ENCODE data around the gene BACH2. TPM values are rescaled to one million over a fixed set of nuclear protein-coding genes. Genes with fewer than 3 reads are reported as not detected.

Gene BACH2
- total RNA-seq, 1 donor from 2014 or later = 90.4 TPM

- no peaks in the 10 kb centered on the region for H3K9me3 Mint-ChIP-seq
- CTCF ChIA-PET = interaction anchor here (9.4 kb wide), 1 partner anchor 540 kb away, joined by 260 read pairs; no protein-coding TSS in a partner anchor
- peaks cover 84% of the 10 kb centered on the region for H3K36me3 Mint-ChIP-seq (ENCODE audit: low read depth)
- H3K27ac Mint-ChIP-seq = no peak overlapping the region
- DNase-seq (no peak), ATAC-seq (ENCODE audit: low read depth) (no peak)
- no peak for TF ChIP-seq CTCF (IDR thresholded peaks at IDR 0.05)
- no peaks in the 10 kb centered on the region for H3K27me3 Mint-ChIP-seq
- H3K4me1 Mint-ChIP-seq = peaks cover 6% of the 10 kb centered on the region
- H3K4me3 Mint-ChIP-seq = no peak overlapping the region
- POLR2A ChIA-PET = no interaction called here
- intact Hi-C loops (cut with micrococcal nuclease) = no loop called here
These were observed 358.6 kb downstream of the BACH2 start for GRCh38 chr6:89938014-89938413.

DNA sequence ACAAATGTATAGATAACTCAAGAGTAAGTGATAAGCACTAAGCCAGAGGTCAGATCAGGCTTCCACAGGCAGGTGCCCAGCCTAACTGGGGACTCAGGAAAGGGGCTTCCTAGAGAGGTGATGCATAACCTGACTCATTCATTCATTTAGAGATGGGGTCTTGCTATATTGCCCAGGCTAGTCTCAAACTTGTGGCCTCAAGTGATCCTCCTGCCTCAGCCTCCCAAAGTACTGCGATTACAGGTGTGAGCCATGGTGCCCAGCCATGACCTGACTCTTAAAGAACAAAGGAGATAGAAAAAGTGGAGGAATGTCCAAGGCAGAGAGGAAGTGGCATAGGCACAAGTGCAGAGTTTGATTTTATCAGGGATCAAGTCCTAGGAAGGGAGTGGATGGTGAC is 360.5 kb downstream of the BACH2 start:
- TF ChIP-seq CTCF (IDR thresholded peaks at IDR 0.05) = no peak

GRCh38 chr6:89934685-89935366 is 361.8 kb downstream of the BACH2 start:
- Mint-ChIP-seq H3K27ac (no peak overlapping the region), H3K9me3 (no peaks in the 10 kb centered on the region), H3K27me3 (no peaks in the 10 kb centered on the region), H3K36me3 (ENCODE audit: low read depth) (peaks cover 91% of the 10 kb centered on the region), H3K4me3 (no peak overlapping the region), H3K4me1 (no peaks in the 10 kb centered on the region)
- intact Hi-C loops (cut with micrococcal nuclease) = no loop called here
- TF ChIP-seq CTCF (IDR thresholded peaks at IDR 0.05) = no peak
- DNase-seq = no peak
- ChIA-PET POLR2A (no interaction called here), CTCF (no interaction called here)
- ATAC-seq (ENCODE audit: low read depth) = no peak

More for the DNA sequence above, 360.5 kb downstream of the BACH2 start:
- intact Hi-C loops (cut with micrococcal nuclease) = no loop called here
- Mint-ChIP-seq H3K4me1 (peaks cover 4% of the 10 kb centered on the region), H3K27ac (peak overlapping the region; percentile 13), H3K27me3 (no peaks in the 10 kb centered on the region), H3K36me3 (ENCODE audit: low read depth) (peaks cover 88% of the 10 kb centered on the region), H3K4me3 (no peak overlapping the region), H3K9me3 (no peaks in the 10 kb centered on the region)
- ChIA-PET POLR2A (no interaction called here), CTCF (interaction anchor here (1.5 to 9.4 kb wide), 2 partner anchors 116 to 541 kb away, joined by 3 to 260 read pairs; no protein-coding TSS in a partner anchor)
- DNase-seq (no peak), ATAC-seq (ENCODE audit: low read depth) (no peak)

GRCh38 chr6:89932245-89932802 is 364.3 kb downstream of the BACH2 start:
- intact Hi-C loops (cut with micrococcal nuclease) = no loop called here
- Mint-ChIP-seq H3K4me3 (no peak overlapping the region), H3K27me3 (no peaks in the 10 kb centered on the region), H3K9me3 (no peaks in the 10 kb centered on the region), H3K36me3 (ENCODE audit: low read depth) (peaks cover 96% of the 10 kb centered on the region), H3K27ac (no peak overlapping the region), H3K4me1 (peaks cover 17% of the 10 kb centered on the region)
- ChIA-PET POLR2A (no interaction called here), CTCF (no interaction called here)
- ATAC-seq (ENCODE audit: low read depth) = no peak
- no peak for TF ChIP-seq CTCF (IDR thresholded peaks at IDR 0.05)
- no peak for DNase-seq

GRCh38 chr6:89930789-89931188 is 365.9 kb downstream of the BACH2 start:
- POLR2A ChIA-PET = interaction anchor here (0.8 kb wide), 1 partner anchor 10 kb away, joined by 10 read pairs; no protein-coding TSS in a partner anchor

More at GRCh38 chr6:89930789-89931188, 365.9 kb downstream of the BACH2 start:
- Mint-ChIP-seq H3K4me1 (peaks cover 17% of the 10 kb centered on the region), H3K27me3 (no peaks in the 10 kb centered on the region), H3K9me3 (no peaks in the 10 kb centered on the region), H3K27ac (peak overlapping the region; percentile 50), H3K36me3 (ENCODE audit: low read depth) (peaks cover 84% of the 10 kb centered on the region), H3K4me3 (no peak overlapping the region)
- no peak for TF ChIP-seq CTCF (IDR thresholded peaks at IDR 0.05)
- DNase-seq (no peak), ATAC-seq (ENCODE audit: low read depth) (no peak)
- CTCF ChIA-PET = interaction anchor here (0.6 kb wide), 1 partner anchor 19 kb away, joined by 3 read pairs; no protein-coding TSS in a partner anchor
- intact Hi-C loops (cut with micrococcal nuclease) = no loop called here
